MM.1S (cell line): Measurements from ENCODE around the gene AGBL4.

ENCODE experiments used
- DNase-seq: peaks from one replicate; pipeline ENCODE4 v3.0.0-alpha.2; 2015
- H2AFZ ChIP-seq: fragments of 300-600 bp; sonication (generic); 2 replicates; pipeline ENCODE4 v1.6.0; 2016; ENCODE audit warnings: antibody characterized with exemption, low read length
- H3F3A ChIP-seq: fragments of 300-600 bp; sonication (generic); 2 replicates; pipeline ENCODE4 v1.6.1; 2016; ENCODE audit warnings: mild to moderate bottlenecking, antibody characterized with exemption, low read length, moderate library complexity, mixed read lengths; ENCODE audit not compliant: insufficient read depth
- H3K27ac ChIP-seq: fragments of 300-600 bp; sonication (generic); 2 replicates; pipeline ENCODE4 v1.5.1; 2016; ENCODE audit warnings: mild to moderate bottlenecking, low read length
- H3K27me3 ChIP-seq: fragments of 300-600 bp; sonication (generic); replicated peaks from 2 replicates; pipeline ENCODE4 v1.6.0; 2016; ENCODE audit warnings: low read length; ENCODE audit not compliant: insufficient read depth
- H3K36me3 ChIP-seq: fragments of 300-600 bp; sonication (generic); replicated peaks from 2 replicates; pipeline ENCODE4 v1.6.1; 2016; ENCODE audit warnings: mild to moderate bottlenecking, low read length, mixed read lengths; ENCODE audit not compliant: insufficient read depth
- H3K4me1 ChIP-seq: fragments of 300-600 bp; sonication (generic); 2 replicates; pipeline ENCODE4 v1.6.1; 2016; ENCODE audit warnings: low read length, mixed read lengths
- H3K4me2 ChIP-seq: fragments of 300-600 bp; sonication (generic); 2 replicates; pipeline ENCODE4 v1.6.0; 2016; ENCODE audit warnings: low read depth, low read length
- H3K4me3 ChIP-seq: fragments of 300-600 bp; sonication (generic); 2 replicates; pipeline ENCODE4 v1.5.1; 2016; ENCODE audit warnings: low read length, mixed read lengths
- H3K79me2 ChIP-seq: fragments of 300-600 bp; sonication (generic); 2 replicates; pipeline ENCODE4 v1.6.1; 2016; ENCODE audit warnings: mixed run types, low read length, mixed read lengths
- H3K9ac ChIP-seq: fragments of 300-600 bp; sonication (generic); 2 replicates; pipeline ENCODE4 v1.6.1; 2016; ENCODE audit warnings: low read length, mixed read lengths
- H3K9me2 ChIP-seq: fragments of 300-600 bp; sonication (generic); replicated peaks from 2 replicates; pipeline ENCODE4 v1.6.1; 2016; ENCODE audit warnings: mild to moderate bottlenecking, low read length, mixed read lengths; ENCODE audit not compliant: insufficient read depth
- H3K9me3 ChIP-seq: fragments of 300-600 bp; sonication (generic); replicated peaks from 2 replicates; pipeline ENCODE4 v1.6.1; 2016; ENCODE audit warnings: mild to moderate bottlenecking, low read length, mixed read lengths; ENCODE audit not compliant: insufficient read depth
- H4K20me1 ChIP-seq: fragments of 300-600 bp; sonication (generic); 2 replicates; pipeline ENCODE4 v1.6.1; 2016; ENCODE audit warnings: mild to moderate bottlenecking, low read length, moderate library complexity, mixed read lengths; ENCODE audit not compliant: insufficient read depth
- EZH2phosphoT487 ChIP-seq: fragments of 300-600 bp; sonication (generic); IDR thresholded peaks from 2 replicates; pipeline ENCODE4 v1.6.1; 2018; ENCODE audit warnings: antibody characterized with exemption, low read length

Gene AGBL4

DNA sequence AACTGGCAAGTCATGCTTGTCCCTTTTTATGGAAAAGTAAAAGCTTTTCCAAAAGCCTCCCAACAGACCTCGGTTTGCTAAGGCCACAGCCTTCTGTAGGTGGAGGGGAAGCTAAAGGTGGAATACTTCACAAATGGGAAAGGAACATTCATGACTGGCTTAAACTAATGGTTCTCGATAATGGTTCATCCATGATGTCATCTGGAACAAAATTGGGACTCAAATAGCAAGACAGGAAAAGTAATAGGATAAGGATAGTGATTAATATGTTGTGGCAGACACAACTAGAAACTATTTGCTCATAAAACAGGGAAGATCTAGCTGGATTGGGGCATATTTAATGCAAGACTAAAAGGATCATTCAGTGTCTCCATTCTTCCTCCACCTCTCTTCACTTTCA, 1535.0 kb downstream of the AGBL4 start:
- H3K4me2 ChIP-seq = no peak overlapping the region

More for the DNA sequence above, 1535.0 kb downstream of the AGBL4 start:
- Histone ChIP-seq H3K9me2 (no peaks in the 10 kb centered on the region), H3K27me3 (no peaks in the 10 kb centered on the region), H3K27ac (no peak overlapping the region), H3K9me3 (no peaks in the 10 kb centered on the region), H3F3A (no peaks in the 10 kb centered on the region), H2AFZ (no peak overlapping the region), H3K9ac (no peak overlapping the region), H3K4me3 (no peak overlapping the region), H3K36me3 (no peaks in the 10 kb centered on the region), H3K4me1 (no peaks in the 10 kb centered on the region), H4K20me1 (no peaks in the 10 kb centered on the region), H3K79me2 (no peaks in the 10 kb centered on the region)
- no peak for TF ChIP-seq EZH2phosphoT487
- DNase-seq = no peak
